A172 (cell line): Measurements from ENCODE around the gene TAMALIN. TPM values are rescaled to one million over a fixed set of nuclear protein-coding genes. Genes with fewer than 3 reads are reported as not detected.

Experiments
- DNase-seq: peaks from one replicate; pipeline ENCODE4 v3.0.0-alpha.2; 2015; ENCODE audit warnings: low spot score
- total RNA-seq: library from RNA; depleted of rRNA; stranded (reverse); fragments of >200 nt; shearing (Covaris generic); gene quantifications from 2 replicates; pipeline ENCODE4 v1.2.3, GENCODE V29; 2014

The TAMALIN gene
- total RNA-seq, 1 experiment from 2014 or later, result 2.3 TPM

- DNase-seq, result no peak
These were observed 7.0 kb downstream of the TAMALIN start for GRCh38 chr12:52013626-52014310.

GRCh38 chr12:52014567-52015530, 8.1 kb downstream of the TAMALIN start:
- DNase-seq, result no peak

- DNase-seq, result no peak
These were observed 8.8 kb downstream of the TAMALIN start for GRCh38 chr12:52015532-52016041.

- DNase-seq, result no peak
These were observed 11.8 kb downstream of the TAMALIN start for GRCh38 chr12:52018433-52019112.

GRCh38 chr12:52019113-52019770, 12.5 kb downstream of the TAMALIN start:
- DNase-seq, result no peak

- DNase-seq, result peak; percentile 29
These were observed 14.0 kb downstream of the TAMALIN start for GRCh38 chr12:52020539-52021336.

GRCh38 chr12:52022841-52023181, 16.1 kb downstream of the TAMALIN start:
- DNase-seq, result no peak

- peak; percentile 40 for DNase-seq
These were observed 16.6 kb downstream of the TAMALIN start for GRCh38 chr12:52023182-52023975.

GRCh38 chr12:52023976-52024688, 17.4 kb downstream of the TAMALIN start:
- no peak for DNase-seq

- DNase-seq, result no peak
These were observed 18.1 kb downstream of the TAMALIN start for GRCh38 chr12:52024845-52025230.

- DNase-seq, result no peak
These were observed 19.5 kb downstream of the TAMALIN start for GRCh38 chr12:52026263-52026662.

- no peak for DNase-seq
These were observed 20.5 kb downstream of the TAMALIN start for GRCh38 chr12:52027085-52027843.

GRCh38 chr12:52029685-52030084, 22.9 kb downstream of the TAMALIN start:
- DNase-seq, result peak; percentile 58

- DNase-seq, result peak; percentile 54
These were observed 25.7 kb downstream of the TAMALIN start for GRCh38 chr12:52032446-52032803.

- DNase-seq, result peak; percentile 92
These were observed 26.2 kb downstream of the TAMALIN start for GRCh38 chr12:52032804-52033445.

- DNase-seq, result no peak
These were observed 26.8 kb downstream of the TAMALIN start for GRCh38 chr12:52033446-52034140.

- no peak for DNase-seq
These were observed 28.4 kb downstream of the TAMALIN start for GRCh38 chr12:52035190-52035589.
